HG03280 (cell line): Measurements from ENCODE around the gene MAMDC4.
"Not testable (repeated sequence)": the region's sequence is repeated elsewhere in the genome, so short reads cannot be mapped to it uniquely, and the experiment has no call there.

Experiments
- ATAC-seq: cut with Tn5 transposase; IDR thresholded peaks from one replicate; pipeline ENCODE4 v1.9.1; 2021; ENCODE audit warnings: mild to moderate bottlenecking, moderate library complexity; ENCODE audit not compliant: unreplicated experiment

Gene MAMDC4

DNA sequence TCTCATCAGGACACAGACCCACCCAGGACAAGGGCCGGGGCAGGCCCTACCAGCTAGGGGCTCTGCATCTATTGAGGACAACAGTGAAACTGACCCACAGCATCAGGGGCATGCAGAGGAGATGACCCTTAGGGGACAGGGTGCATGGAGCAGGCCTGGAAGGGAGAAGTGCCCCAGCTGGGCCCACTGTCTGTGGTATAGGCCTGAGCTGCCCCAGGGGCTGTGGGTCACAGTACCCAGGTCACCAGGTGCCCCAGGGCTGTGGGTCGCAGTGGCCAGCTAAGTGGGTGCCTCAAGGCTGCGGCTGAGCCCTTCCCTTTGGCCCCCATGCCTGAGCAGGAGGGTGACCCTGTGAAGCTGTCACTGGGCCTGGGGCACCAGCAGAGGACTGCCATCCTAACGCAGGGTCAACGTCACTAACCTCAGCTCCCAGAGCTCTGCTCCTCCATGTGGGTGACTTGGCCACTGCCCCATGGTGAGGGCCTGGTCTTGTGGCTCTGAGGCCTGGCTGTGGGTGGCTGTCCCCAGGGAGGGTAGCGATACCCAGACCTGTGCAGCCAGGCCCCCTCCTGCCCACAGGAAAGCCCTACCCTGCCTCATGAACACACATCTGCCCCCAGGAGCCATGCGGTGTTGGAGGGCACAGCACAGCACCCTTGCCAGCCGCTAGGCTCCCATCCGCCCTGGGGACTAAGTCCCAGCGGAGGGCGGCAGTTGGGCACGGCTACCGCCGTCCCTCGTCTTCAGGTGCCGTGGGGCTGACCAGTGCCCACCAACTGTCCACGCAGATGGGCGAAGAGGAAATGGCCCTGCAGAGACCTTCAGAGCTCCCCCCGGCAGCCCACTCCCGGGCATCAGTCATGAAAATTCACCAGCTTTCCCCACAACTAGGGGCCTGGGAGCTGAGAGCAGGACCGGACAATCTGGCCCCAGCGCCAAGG, 9.1 kb downstream of the MAMDC4 start:
- no peak for ATAC-seq

DNA sequence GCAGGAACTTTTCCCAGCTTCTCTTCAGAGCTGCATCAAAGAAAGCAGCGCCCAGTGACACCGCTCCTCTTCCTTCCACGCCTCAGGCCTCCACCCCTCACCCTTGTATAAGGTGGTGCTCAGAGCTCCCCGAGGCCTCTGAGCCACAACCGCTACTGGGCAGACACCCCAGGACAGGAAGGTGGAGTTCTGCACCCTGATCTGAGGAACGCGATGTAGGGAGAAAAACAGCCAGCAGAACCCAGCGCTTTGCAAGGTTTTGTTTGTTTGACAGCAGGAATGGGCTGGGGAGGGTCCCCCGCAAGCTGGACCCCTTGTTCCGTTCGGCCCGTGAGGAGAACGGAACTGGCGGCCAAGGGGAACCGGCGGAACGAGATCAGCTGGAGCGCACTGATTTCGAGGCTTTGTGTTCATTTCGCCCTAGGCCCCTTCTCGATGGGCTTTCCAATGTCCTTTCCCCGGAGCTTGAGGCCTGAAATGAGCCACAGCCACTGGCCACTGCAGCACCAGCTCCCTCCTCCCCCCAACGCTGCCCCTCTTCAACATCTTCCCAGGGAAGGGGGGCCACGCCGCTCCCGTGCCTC, 9.8 kb downstream of the MAMDC4 start:
- ATAC-seq, result no peak

DNA sequence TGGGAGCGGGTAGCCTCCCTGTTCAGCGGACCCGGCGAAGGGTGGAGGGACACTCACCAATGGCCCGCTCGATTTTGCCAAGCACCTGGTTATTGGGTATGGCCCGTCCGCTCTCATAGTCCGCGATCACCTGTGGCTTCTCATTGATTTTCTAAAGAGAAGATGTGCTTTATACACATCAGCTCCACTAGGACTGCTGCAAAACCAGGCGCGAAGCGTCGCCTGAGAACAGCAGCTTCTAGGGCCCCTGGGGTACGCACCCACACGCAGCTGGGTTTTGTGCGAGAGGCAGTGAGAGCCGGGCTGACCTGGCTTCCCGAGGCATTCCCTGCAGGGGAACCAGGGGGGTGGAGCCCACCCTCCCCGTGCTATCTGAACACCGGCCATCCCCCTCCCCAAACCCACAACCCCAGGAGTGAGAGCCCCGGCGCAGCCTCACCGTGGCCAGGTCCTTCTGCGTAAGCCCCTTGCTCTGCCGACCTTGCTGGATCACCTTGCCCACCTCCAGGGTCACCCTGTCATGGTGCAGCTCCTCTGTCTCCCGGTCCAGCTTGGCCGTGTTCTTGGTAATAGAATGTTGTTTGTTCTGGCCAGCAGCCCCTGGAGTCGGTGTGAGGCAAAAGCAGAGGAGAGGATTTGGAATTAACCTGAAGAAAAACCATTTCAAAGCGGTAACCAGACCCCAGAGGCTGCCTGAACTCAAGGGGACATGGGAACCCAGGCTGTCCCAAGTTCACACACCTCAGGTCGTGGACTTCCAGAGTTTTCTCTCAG, 10.9 kb downstream of the MAMDC4 start:
- no peak for ATAC-seq

DNA sequence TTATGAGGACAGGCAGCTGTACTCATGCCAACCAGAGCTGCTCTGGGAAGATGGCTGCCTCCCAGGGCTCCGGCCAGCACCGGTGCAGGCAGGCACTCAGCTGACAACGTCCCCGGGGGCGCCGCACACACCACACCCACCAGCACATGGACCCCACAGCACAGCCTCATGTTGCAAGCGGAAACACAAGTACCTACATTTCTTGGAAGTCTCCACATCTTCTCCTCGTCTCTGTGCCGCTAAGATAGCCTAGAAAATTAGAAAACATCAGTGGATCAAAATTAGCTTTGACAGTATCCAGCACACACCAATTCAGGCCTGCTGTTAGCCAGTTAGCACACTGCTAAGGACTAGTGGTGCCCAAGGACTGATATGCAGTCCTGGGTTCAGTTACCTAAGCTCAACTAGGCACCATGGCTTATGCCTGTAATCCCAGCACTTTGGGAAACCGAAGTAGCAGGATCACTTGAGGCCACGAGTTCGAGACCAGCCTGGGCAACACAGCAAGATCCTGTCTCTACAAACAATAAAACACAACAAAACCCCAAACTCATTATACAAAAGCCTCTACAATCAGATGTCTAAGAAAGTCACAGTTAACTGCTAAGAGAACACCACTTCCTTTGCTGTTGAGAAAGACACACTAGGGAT, 11.6 kb downstream of the MAMDC4 start:
- ATAC-seq, result no peak

DNA sequence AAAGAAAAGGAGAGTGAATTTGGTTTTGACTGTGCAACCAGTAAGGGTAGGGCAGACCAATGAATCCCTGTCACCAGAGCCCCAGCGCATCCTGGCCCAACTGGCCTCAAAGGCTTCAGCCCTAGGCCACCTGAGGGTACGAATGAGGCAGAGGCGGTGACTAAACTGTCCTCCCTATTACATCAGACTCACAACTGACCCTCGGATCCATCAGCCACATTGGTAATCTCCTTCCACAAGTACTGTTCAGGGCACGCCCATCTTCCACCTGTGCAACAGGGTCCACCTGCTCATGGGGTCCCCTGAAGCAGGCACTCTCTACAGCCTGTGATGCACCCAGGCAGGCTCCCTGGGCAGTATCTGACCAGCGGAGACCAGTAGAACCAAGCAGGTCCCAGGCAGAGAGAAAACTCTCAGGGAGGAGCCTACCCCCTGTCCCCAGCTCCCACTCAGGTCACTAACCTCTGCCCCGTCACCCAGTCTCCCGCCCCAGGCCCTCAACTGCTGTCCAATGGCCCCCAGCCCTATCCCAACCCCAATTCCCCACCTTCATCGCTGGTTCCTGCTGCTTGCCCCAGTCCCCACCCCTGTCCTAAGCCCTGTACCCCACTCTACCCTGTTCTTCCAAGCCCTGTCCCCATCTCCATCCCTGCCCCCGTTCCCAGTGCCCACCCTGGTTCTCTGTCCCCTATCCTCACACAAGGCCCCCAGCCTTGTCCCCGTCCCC, 13.1 kb downstream of the MAMDC4 start:
- no peak for ATAC-seq

DNA sequence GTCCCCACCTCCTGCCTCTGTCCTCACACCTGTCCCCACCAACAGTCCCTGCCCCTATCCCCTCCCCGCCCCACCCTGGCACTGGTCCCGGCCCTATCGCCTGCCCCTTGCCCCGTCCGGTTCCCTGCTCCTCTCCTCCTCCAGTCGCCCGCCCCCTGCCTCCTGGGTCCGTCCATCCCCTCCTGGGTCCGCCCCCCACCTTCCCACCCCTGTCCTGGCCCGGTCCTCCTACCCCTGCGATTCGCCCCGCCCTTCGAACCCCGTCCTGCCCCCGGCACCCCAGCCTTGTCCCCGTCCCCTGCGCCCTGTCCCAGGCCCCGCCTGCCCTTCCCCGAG, 13.6 kb downstream of the MAMDC4 start:
- no peak for ATAC-seq

DNA sequence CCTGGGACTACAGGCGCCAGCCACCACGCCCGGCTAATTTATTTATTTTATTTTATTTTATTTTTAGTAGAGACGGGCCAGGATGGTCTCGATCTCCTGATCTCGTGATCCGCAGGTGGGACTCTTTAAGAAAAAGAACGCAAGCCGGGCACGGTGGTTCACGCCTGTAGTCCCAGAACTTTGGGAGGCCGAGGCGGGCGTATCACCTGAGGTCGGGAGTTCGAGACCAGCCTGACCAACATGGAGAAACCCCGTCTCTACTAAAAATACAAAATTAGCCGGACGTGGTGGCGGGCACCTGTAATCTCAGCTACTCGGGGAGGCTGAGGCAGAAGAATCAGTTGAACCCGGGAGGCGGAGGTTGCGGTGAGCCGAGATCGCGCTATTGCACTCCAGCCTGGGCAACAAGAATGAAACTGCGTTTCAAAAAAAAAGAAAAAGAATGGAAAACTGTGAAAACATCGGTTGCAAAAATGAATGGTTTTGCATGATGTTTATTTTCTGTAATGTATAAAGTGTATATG, 14.8 kb downstream of the MAMDC4 start:
- not testable (repeated sequence) for ATAC-seq

DNA sequence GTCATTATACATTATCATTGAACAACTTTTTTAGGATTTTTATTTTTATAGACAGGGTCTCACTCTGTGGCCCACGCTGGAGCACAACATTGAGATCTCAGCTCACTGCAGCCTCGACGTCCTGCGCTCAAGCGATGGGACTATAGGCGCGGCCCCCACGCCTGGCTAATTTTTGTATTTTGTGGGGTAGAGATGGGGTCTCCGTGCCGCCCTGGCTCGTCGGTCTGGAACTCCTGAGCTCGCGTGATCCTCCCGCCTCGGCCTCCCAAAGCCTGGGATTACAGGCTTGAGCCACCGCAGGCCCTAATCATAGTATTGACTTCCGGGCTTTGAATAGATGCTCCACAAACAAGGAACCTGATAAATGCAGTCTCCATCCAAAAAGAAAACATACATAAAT, 15.3 kb downstream of the MAMDC4 start:
- no peak for ATAC-seq

DNA sequence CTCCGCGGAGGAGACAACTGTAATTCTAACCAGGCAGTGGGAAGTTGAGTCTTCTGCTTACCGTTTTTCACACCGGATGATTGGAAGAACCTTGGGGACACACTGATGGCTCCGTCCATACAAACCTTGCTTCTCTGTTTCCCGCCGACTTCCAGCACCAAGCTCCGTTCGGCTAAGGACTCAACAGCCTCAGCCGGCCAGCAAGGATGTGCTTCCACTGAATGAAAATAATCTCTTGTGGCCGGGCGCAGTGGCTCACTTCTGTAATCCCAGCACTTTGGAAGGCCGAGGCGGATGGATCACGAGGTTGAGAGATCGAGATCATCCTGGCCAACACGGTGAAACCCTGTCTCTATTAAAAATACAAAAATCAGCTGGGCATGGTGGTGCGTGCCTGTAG, 15.8 kb downstream of the MAMDC4 start:
- no peak for ATAC-seq

DNA sequence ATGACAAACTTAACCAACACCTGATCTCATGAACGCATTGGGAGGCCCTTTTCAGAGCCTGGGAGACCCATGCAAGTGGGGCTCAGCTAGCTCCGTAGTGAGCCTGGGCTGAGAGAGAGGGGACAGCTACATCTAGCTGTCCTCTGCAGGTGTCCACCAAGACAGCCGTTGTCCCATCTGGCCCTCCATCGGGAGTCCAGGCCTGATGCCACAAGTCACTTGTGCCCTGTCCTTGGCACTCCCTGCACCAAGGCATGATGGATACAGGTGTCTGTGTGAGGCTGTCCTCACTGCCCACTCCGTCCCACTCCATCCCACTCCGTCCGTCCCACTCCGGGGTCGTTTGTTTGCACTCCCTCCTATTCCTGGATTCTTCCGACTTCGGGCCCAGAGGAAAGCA, 16.5 kb downstream of the MAMDC4 start:
- ATAC-seq, result no peak

DNA sequence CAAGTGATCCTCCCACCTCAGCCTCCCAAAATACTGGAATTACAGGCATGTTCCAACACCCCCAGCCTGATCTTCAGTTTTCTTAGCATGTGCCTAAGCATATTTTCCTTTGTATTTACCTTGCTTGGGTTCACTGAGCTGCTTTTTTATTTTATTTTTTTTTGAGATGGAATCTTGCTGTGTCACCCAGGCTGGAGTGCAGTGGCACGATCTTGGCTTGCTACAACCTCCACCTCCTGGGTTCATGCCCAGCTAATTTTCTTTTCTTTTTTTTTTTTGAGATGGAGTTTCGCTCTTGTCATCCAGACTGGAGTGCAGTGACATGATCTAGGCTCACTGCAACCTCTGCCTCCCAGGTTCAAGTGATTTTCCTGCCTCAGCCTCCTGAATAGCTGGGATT, 17.5 kb downstream of the MAMDC4 start:
- not testable (repeated sequence) for ATAC-seq

DNA sequence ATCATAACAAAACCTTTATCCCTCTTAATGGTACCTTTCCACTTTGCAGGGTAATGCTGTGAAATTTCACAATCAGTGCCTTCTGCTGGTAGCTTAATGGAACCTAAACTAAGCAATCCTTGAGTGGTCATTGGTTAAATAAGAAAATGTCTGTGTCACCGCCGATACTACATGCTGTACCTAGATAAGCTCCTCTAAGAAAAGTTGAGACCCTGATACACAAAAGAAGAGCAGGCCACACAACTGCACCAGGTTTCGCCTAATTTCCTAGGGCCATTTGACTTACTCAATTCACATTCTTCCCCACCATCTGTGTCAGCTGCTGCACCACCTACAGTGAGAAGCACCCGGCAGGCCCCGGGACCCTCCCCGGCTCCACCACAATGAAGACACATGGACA, 23.0 kb downstream of the MAMDC4 start:
- ATAC-seq, result no peak

DNA sequence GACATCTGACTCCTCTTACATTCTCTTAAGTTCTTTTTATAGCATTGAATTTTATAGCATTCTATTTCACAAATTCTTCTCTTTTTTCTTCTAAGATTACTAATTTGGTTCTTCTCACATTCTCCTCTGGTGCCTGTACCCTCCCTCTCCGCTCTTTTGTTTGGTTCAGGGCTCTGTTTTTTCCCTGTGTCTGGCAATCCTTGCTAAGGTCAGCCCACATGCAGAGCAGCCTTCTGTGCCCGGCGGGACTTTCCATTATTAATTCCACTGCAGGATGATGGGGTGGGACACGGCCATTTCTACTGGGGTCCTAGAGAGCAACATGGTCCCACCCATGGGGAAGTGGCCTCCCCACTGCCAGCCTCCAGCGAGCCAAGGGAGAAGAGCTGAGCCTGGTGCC, 24.3 kb downstream of the MAMDC4 start:
- no peak for ATAC-seq

DNA sequence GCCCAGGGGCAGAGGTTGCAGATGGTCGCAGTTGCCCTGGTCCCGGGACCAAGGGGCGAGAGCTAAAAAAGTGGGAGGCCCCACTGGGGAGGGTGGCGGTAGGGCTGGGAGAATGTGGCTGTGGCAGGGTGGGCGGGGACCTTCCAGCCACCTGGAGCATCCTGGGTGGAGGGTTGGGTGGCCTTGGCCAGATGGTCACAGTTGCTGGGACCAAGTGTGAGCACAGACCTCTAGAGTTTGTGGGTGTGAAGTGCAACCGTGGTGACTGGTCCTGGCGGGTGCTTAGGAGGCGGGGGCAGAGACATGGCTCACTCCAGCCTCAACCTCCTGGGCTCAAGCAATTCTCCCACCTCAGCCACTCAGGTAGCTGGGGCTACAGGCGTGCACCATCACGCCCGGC, 28.5 kb downstream of the MAMDC4 start:
- no peak for ATAC-seq

DNA sequence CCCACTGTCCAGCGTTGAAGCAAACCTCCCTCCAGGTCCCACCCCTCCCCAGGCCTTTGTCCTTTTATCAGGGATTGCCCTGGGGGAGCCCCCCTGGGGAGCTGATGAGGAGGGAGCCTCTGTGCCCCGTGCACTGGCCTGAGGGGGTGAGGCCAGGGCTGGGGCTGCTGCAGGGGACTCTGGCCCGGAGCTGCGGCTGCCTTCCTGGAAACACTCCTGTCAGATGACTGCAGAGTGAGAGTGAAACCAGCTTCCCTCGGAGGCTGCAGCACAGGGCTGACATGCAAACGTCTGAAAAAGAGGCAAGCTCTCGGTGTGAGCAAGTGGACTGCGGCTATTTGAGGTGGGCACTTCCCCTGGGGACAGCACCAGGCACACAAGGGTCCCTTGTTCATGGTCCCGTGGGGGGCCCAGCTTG, 29.6 kb downstream of the MAMDC4 start:
- no peak for ATAC-seq

DNA sequence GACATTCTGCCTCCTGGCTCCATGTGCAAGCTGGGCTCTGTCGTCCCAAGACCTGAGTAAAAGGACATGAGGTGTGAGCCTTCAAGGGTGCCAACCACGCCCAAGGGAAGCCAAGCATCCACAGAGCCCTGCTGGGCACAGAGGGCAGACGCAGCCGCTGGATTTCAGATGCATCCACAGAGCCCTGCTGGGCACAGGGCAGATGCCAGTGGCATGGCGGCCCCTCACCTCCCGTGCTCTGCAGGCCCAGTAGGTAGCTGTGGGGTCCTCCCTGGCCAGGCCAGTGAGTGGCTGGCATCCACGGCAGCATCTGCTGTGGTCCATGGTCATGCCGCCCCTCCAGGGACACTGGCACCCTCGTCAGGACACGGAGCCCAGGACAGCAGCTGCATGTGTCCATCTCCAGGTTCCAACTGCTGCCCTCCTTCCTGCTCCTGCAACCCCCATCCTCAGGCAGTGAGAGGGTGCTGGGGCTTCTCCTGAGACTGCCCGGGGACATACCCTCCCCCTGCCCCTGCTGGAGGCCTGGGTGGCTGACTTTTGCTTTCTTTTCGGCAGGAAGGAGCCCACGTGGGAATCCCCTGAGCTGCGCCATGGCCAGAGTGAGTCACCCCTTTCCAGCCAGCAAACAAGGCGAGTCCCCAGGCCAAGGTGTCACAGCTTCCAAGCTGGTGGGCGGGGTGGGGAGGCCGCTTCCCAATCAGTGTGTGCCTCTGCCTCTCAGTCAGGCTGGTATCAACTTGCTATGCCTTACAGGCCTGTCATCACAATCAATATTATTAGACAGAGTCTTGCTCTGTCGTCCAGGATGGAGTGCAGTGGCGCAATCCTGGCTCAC, 30.2 kb downstream of the MAMDC4 start:
- ATAC-seq, result no peak

DNA sequence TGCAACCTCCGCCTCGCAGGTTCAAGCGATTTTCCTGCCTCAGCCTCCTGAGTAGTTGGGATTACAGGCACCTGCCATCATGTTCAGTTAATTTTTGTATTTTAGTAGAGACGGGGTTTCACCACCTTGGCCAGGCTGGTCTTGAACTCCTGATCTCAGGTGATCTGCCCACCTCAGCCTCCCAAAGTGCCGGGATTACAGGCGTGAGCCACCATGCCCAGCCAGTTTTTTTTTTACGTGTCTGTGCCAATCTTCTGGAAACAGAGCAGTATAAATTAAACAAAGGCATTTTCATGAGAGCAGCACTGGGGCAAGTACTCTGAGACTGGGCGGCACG, 30.8 kb downstream of the MAMDC4 start:
- not testable (repeated sequence) for ATAC-seq

DNA sequence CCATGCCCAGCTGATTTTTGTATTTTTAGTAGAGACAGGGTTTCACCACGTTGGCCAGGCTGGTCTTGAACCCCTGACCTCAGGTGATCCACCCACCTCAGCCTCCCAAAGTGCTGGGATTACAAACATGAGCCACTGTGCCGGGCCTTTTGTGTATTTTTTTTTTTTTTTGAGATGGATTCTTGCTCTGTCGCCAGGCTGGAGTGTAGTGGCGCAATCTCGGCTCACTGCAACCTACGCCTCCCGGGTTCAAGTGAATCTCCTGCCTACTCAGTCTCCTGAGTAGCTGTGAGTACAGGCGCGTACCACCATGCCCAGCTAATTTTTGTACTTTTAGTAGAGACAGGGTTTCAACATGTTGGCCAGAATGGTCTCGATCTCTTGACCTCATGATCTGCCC, 31.5 kb downstream of the MAMDC4 start:
- not testable (repeated sequence) for ATAC-seq

DNA sequence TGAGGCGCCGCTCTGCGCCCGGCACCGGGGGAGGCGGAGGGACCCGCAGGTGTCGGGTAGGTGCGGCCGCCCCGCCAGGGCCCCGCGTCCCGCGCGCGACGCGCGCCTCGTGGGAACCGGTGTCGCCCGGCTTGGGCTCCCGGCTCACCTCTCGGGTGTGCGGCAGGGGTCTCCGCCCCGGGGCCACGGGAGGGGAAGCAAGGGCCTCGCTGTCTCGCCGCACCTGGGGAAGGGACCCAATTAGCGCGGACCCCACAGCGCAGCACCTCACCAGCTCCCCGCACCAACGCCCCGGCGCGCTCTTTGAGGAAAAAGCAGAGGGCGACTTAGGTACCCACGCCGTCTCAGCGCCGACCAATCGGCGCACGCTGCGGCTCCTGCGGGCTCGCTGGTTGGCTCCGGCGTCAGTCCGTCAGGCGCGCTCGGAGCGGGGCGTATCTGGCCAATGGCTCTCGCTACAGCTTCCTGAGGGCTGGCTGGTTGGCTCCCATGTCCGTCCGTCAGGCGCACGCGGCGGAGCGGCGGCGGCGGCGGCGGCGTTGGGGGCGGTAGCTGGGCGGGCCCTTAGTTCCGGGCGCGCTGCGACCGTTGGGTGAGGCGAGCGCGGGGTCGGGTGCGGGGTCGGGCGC, 33.9 kb downstream of the MAMDC4 start, which contains the start of gene TRAF2:
Gene TRAF2 (plus strand): TSS at position 567 of the 629 bp plus-strand sequence. CDS start 12,225 bp downstream, outside the sequence.
- ATAC-seq, result peak; percentile 88
